Measurements from ENCODE around the gene ZNF709.
"Not testable (repeated sequence)": the region's sequence is repeated elsewhere in the genome, so short reads cannot be mapped to it uniquely, and the experiment has no call there.

The ZNF709 gene

GRCh38 chr19:12450844-12451243, 33.8 kb downstream of the ZNF709 start:
- DNase-seq (ENCODE audit: low read depth) = no peak

GRCh38 chr19:12448808-12449207, 35.8 kb downstream of the ZNF709 start:
- no peak for DNase-seq (ENCODE audit: low read depth)

- DNase-seq (ENCODE audit: low read depth) = peak; percentile 98
Measured at GRCh38 chr19:12440541-12441316, 43.9 kb downstream of the ZNF709 start, which contains the start of gene ZNF443. Gene ZNF443, minus strand, starts transcription at chr19:12441021. Its CDS starts 107 bp downstream, at chr19:12440914.

GRCh38 chr19:12439686-12440540, 44.7 kb downstream of the ZNF709 start:
- DNase-seq (ENCODE audit: low read depth) = peak; percentile 29

- DNase-seq (ENCODE audit: low read depth) = not testable (repeated sequence)
Measured at GRCh38 chr19:12430726-12431299, 53.8 kb downstream of the ZNF709 start.

GRCh38 chr19:12425888-12426274, 58.7 kb downstream of the ZNF709 start:
- DNase-seq (ENCODE audit: low read depth) = no peak

GRCh38 chr19:12425236-12425887, 59.3 kb downstream of the ZNF709 start:
- DNase-seq (ENCODE audit: low read depth) = no peak

GRCh38 chr19:12417273-12417672, 67.3 kb downstream of the ZNF709 start:
- not testable (repeated sequence) for DNase-seq (ENCODE audit: low read depth)

- no peak for DNase-seq (ENCODE audit: low read depth)
Measured at GRCh38 chr19:12411893-12412292, 72.7 kb downstream of the ZNF709 start.

Measured in activated gamma-delta T cell treated with anti-CD3 and anti-CD28 coated beads, Interleukin-2, amount 50 U/mL, for 16 hours (primary cell).